Neural progenitor cell (in vitro differentiated cells): ENCODE measurements around the gene ZKSCAN4. TPM values are rescaled to one million over a fixed set of nuclear protein-coding genes. Genes with fewer than 3 reads are reported as not detected.

Experiments
- DNase-seq: peaks from one replicate; pipeline ENCODE4 v3.0.0-alpha.2; 2016; ENCODE audit warnings: low spot score
- H2AFZ ChIP-seq: fragments of 200-600 bp; sonication (generic); replicated peaks from 2 replicates; pipeline ENCODE4 v1.6.1; 2016; ENCODE audit warnings: antibody characterized with exemption
- H3F3A ChIP-seq: fragments of 200-600 bp; sonication (generic); 2 replicates; pipeline ENCODE4 v1.6.1; 2016; ENCODE audit warnings: antibody characterized with exemption, low read depth
- H3K27ac ChIP-seq: fragments of 200-600 bp; sonication (generic); 2 replicates; pipeline ENCODE4 v1.5.1; 2016; ENCODE audit warnings: mild to moderate bottlenecking
- H3K27me3 ChIP-seq: fragments of 200-600 bp; sonication (generic); 2 replicates; pipeline ENCODE4 v1.6.1; 2016; ENCODE audit warnings: mild to moderate bottlenecking, moderate library complexity
- H3K36me3 ChIP-seq: fragments of 200-600 bp; sonication (generic); 2 replicates; pipeline ENCODE4 v1.5.1; 2016
- H3K4me1 ChIP-seq: fragments of 200-600 bp; sonication (generic); 2 replicates; pipeline ENCODE4 v1.6.1; 2016; ENCODE audit warnings: mixed run types
- H3K4me2 ChIP-seq: fragments of 200-600 bp; sonication (generic); 2 replicates; pipeline ENCODE4 v1.6.1; 2016
- H3K4me3 ChIP-seq: fragments of 200-600 bp; sonication (generic); 2 replicates; pipeline ENCODE4 v1.5.1; 2016
- H3K79me2 ChIP-seq: fragments of 200-600 bp; sonication (generic); 2 replicates; pipeline ENCODE4 v1.6.1; 2016; ENCODE audit warnings: low read depth
- H3K9ac ChIP-seq: fragments of 200-600 bp; sonication (generic); 2 replicates; pipeline ENCODE4 v1.6.1; 2016
- H3K9me3 ChIP-seq: fragments of 200-600 bp; sonication (generic); 2 replicates; pipeline ENCODE4 v1.5.1; 2016; ENCODE audit warnings: low read depth
- H4K20me1 ChIP-seq: fragments of 200-600 bp; sonication (generic); 2 replicates; pipeline ENCODE4 v1.6.1; 2016; ENCODE audit warnings: low read depth
- H3K27ac Mint-ChIP-seq: 3 replicates; pipeline ENCODE4 v1.8.0; 2021; ENCODE audit warnings: mixed read lengths
- H3K27me3 Mint-ChIP-seq: 2 replicates; pipeline ENCODE4 v1.8.0; 2022; ENCODE audit warnings: low read depth, mild to moderate bottlenecking, inconsistent platforms, moderate library complexity, mixed read lengths; ENCODE audit not compliant: insufficient read depth
- H3K36me3 Mint-ChIP-seq: 3 replicates; pipeline ENCODE4 v1.8.0; 2021; ENCODE audit warnings: mixed read lengths
- H3K4me1 Mint-ChIP-seq: 3 replicates; pipeline ENCODE4 v1.8.0; 2021; ENCODE audit warnings: mixed read lengths
- H3K4me3 Mint-ChIP-seq: 3 replicates; pipeline ENCODE4 v1.8.0; 2021; ENCODE audit warnings: mild to moderate bottlenecking, moderate library complexity, mixed read lengths
- H3K9me3 Mint-ChIP-seq: 3 replicates; pipeline ENCODE4 v1.8.0; 2020; ENCODE audit warnings: mixed read lengths
- CTCF ChIP-seq: fragments of 200-600 bp; sonication (generic); IDR thresholded peaks from 2 replicates; pipeline ENCODE4 v1.5.1; 2017; ENCODE audit warnings: antibody characterized with exemption, mild to moderate bottlenecking
- EZH2 ChIP-seq: fragments of 200-600 bp; sonication (generic); IDR thresholded peaks from 2 replicates; pipeline ENCODE4 v1.6.1; 2017; ENCODE audit warnings: antibody characterized with exemption, mild to moderate bottlenecking, moderate library complexity
- EZH2phosphoT487 ChIP-seq: fragments of 200-600 bp; sonication (generic); IDR thresholded peaks from 2 replicates; pipeline ENCODE4 v1.6.1; 2017; ENCODE audit warnings: antibody characterized with exemption
- total RNA-seq: library from RNA; depleted of rRNA; stranded (reverse); fragments of >200 nt; gene quantifications from 2 replicates; pipeline ENCODE4 v1.2.3, GENCODE V29; 2015; ENCODE audit warnings: low replicate concordance

The ZKSCAN4 gene
- total RNA-seq, 1 donor from 2014 or later = 5.9 TPM

- Histone ChIP-seq H3F3A (peaks cover 6% of the 10 kb centered on the region), H3K4me2 (no peak overlapping the region), H3K27ac (no peak overlapping the region), H3K9me3 (no peaks in the 10 kb centered on the region), H3K79me2 (peaks cover 9% of the 10 kb centered on the region), H4K20me1 (no peaks in the 10 kb centered on the region), H2AFZ (no peak overlapping the region), H3K36me3 (peaks cover 3% of the 10 kb centered on the region), H3K9ac (no peak overlapping the region), H3K27me3 (no peaks in the 10 kb centered on the region), H3K4me3 (no peak overlapping the region), H3K4me1 (no peaks in the 10 kb centered on the region)
- H3K27ac Mint-ChIP-seq = no peak overlapping the region
- DNase-seq = no peak
- no peaks in the 10 kb centered on the region for H3K4me1 Mint-ChIP-seq
- TF ChIP-seq EZH2phosphoT487 (no peak), CTCF (no peak), EZH2 (no peak)
- no peak overlapping the region for H3K4me3 Mint-ChIP-seq
- H3K36me3 Mint-ChIP-seq = peaks cover 19% of the 10 kb centered on the region
- no peaks in the 10 kb centered on the region for H3K9me3 Mint-ChIP-seq
- no peaks in the 10 kb centered on the region for H3K27me3 Mint-ChIP-seq
These were observed 6.7 kb downstream of the ZKSCAN4 start for GRCh38 chr6:28245206-28245941.

GRCh38 chr6:28243946-28244345 is 8.1 kb downstream of the ZKSCAN4 start:
- Mint-ChIP-seq H3K4me1 (no peaks in the 10 kb centered on the region), H3K4me3 (no peak overlapping the region), H3K36me3 (peaks cover 21% of the 10 kb centered on the region), H3K27ac (no peak overlapping the region), H3K9me3 (no peaks in the 10 kb centered on the region), H3K27me3 (no peaks in the 10 kb centered on the region)
- H2AFZ ChIP-seq = no peak overlapping the region
- H3K27me3 ChIP-seq = no peaks in the 10 kb centered on the region
- H3K9ac ChIP-seq = no peak overlapping the region
- H4K20me1 ChIP-seq = no peaks in the 10 kb centered on the region
- peaks cover 6% of the 10 kb centered on the region for H3F3A ChIP-seq
- no peak overlapping the region for H3K27ac ChIP-seq
- no peak overlapping the region for H3K4me2 ChIP-seq
- H3K9me3 ChIP-seq = no peaks in the 10 kb centered on the region
- no peak overlapping the region for H3K4me3 ChIP-seq
- no peaks in the 10 kb centered on the region for H3K4me1 ChIP-seq
- no peaks in the 10 kb centered on the region for H3K79me2 ChIP-seq
- no peak for TF ChIP-seq EZH2phosphoT487
- no peak for TF ChIP-seq CTCF
- no peak for TF ChIP-seq EZH2
- DNase-seq = no peak
- H3K36me3 ChIP-seq = no peaks in the 10 kb centered on the region

GRCh38 chr6:28240471-28240870 is 11.6 kb downstream of the ZKSCAN4 start:
- TF ChIP-seq EZH2 = no peak
- TF ChIP-seq CTCF = no peak
- no peak for TF ChIP-seq EZH2phosphoT487
- H3K4me1 ChIP-seq = no peaks in the 10 kb centered on the region
- H3K36me3 ChIP-seq = no peaks in the 10 kb centered on the region
- no peak overlapping the region for H2AFZ ChIP-seq
- no peak overlapping the region for H3K4me3 Mint-ChIP-seq
- H3K9me3 ChIP-seq = no peaks in the 10 kb centered on the region
- no peaks in the 10 kb centered on the region for H3K79me2 ChIP-seq
- no peaks in the 10 kb centered on the region for H3K27me3 Mint-ChIP-seq
- no peaks in the 10 kb centered on the region for H3K27me3 ChIP-seq
- peaks cover 6% of the 10 kb centered on the region for H3F3A ChIP-seq
- H3K9ac ChIP-seq = no peak overlapping the region
- no peak for DNase-seq
- no peak overlapping the region for H3K4me2 ChIP-seq
- H3K4me3 ChIP-seq = no peak overlapping the region
- peaks cover 26% of the 10 kb centered on the region for H3K36me3 Mint-ChIP-seq
- H3K27ac Mint-ChIP-seq = no peak overlapping the region
- no peaks in the 10 kb centered on the region for H3K9me3 Mint-ChIP-seq
- H3K4me1 Mint-ChIP-seq = no peaks in the 10 kb centered on the region
- H3K27ac ChIP-seq = no peak overlapping the region
- H4K20me1 ChIP-seq = no peaks in the 10 kb centered on the region
